GM18867 (cell line): ENCODE data around the gene THBD.
"Not testable (repeated sequence)": the region's sequence is repeated elsewhere in the genome, so short reads cannot be mapped to it uniquely, and the experiment has no call there.

Experiments
- ATAC-seq: cut with Tn5 transposase; IDR thresholded peaks from one replicate; pipeline ENCODE4 v1.9.1; 2021; ENCODE audit warnings: mild to moderate bottlenecking, moderate library complexity; ENCODE audit not compliant: unreplicated experiment

The THBD gene

DNA sequence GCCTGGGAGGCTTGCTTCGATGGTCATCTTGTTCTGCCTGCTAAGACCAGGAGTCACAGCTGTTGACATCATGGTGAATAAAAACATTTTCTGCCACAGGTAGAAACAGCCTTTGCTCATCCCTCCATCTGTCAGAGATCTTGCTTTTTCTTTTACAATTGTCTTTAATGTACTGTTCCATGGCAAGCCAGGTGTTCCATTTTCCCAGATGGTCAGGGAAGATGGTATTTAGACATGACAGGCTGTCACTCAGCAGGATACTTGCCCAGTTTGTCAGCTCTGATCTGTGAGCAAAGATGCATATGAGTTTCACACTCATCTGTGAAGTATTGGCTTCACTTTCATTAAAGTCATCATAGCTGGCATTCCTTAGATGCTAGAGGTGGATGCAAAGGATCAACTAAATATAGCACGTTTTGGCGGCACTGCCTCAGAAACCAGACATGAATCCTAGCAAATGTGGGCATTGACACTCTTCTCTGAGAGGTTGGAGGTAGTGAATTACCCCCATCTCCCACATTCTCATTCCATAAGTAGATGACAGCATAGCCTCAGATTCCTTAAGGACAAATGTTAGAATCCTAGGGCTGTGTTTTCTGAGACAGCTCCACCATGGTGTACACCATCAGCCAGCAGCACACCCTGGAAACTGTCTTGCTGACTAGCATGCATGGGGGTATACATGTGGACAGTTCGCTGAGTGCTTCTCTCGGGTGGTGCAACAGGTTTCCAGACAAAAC is 10.2 kb downstream of the THBD start:
- ATAC-seq = no peak

DNA sequence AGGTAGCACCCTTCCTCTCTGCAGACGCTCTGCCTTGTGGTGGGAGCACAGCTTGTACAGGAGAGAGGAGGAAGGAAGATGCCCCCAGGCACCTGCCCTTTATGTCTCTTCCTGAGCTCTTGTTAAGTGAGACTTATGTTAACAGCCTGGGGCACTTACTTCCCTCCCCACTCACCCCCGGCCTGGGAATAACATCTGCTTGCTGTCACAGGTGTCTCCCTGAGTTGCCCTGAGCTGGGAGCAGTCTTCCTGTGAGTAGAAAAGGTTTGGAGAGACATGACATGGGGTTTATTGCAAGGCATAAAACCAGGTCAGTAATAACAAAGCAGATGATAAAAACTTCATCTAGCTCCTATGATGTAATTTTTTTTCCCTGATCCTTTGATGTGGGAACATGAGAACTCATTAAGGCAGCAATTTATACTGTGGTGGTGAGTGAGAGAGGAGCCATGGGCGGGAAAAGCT is 12.4 kb downstream of the THBD start:
- no peak for ATAC-seq

DNA sequence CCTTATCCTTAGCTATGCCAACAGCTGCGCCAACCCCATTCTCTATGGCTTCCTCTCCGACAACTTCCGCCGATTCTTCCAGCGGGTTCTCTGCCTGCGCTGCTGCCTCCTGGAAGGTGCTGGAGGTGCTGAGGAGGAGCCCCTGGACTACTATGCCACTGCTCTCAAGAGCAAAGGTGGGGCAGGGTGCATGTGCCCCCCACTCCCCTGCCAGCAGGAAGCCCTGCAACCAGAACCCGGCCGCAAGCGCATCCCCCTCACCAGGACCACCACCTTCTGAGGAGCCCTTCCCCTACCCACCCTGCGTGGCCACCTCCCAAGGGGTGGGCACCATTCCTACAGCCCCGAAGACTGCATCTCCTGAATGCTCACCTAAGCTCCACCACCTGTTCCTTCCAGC is 13.1 kb downstream of the THBD start:
- ATAC-seq = no peak

DNA sequence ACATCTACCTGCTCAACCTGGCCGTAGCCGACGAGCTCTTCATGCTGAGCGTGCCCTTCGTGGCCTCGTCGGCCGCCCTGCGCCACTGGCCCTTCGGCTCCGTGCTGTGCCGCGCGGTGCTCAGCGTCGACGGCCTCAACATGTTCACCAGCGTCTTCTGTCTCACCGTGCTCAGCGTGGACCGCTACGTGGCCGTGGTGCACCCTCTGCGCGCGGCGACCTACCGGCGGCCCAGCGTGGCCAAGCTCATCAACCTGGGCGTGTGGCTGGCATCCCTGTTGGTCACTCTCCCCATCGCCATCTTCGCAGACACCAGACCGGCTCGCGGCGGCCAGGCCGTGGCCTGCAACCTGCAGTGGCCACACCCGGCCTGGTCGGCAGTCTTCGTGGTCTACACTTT is 13.7 kb downstream of the THBD start:
- no peak for ATAC-seq

DNA sequence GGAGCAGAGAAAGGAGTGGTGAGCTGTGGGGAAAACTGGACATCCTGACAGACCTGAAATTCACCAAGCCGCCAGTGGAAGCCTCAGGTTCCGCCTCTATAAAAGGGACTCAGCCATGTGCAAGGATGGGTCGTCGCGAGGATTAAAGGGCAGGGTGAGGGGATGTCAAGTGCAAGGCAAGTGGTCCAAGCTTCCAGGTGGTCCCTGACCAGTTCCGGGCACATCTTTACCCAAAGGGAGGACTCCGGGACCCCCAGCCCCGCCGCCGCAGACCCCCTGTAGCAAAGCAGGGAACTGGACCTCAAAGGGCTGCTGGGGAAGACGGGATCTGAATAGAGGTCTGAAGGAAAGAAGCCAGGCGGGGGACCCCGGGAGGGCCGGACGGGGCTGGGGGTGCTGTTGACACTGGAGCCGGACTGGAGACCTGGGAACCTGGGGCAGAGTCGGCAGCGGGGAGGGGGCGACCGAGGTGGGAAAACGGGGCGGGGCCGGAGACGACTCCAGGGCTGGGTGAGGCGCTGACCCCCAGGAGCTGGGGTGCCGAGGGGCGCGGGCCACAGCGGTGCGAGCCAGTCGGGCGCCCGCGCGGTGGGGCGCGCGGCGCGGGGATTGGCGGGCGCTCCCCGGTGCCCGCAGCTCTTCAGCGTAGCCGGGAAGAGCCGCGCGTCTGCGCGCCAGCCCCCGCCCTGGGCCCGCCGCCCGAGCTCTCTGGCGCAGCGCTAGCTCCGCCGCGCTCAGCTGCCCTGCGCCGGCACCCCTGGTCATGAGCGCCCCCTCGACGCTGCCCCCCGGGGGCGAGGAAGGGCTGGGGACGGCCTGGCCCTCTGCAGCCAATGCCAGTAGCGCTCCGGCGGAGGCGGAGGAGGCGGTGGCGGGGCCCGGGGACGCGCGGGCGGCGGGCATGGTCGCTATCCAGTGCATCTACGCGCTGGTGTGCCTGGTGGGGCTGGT is 14.5 kb downstream of the THBD start, which contains the start of gene SSTR4:
TSS of gene SSTR4 (plus strand) at position 592 of the 951 bp plus-strand sequence. CDS start at position 764, 172 bp downstream.
- no peak for ATAC-seq

DNA sequence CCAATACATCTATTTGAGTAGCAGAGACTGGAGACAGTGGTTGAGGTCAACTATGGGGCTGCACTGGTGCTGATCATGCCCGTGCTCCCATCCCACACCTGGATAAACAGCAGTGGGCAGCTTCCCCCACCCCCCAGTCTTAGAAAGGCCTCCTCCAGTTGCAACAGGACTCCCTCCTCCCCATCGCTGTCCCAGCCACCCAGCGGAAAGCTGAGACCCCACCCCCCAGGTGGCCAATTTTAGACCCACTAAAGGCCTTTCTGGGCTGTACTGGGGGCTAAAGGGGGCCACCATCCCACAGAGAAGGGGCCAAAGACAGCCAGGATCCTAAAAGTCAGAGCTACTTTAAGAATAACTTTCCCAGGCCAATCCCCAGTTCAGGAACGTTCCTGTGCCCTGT is 15.6 kb downstream of the THBD start:
- no peak for ATAC-seq

DNA sequence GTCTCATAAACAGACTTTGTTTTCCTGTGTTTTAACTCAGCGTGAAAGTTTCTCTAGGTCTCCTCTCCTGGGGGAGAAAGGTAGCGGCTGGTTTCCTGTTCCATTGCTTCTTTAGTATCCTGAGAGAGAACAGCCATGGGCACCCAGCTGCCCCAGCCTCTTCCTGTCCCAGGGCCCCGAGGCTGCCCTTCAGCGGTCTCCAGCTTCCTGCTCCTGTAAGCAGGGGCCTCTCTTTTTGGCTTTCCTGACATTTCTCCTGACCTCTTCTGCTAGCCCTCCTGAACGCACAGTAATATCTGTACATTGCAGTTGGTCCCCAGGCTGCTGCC is 16.8 kb downstream of the THBD start:
- ATAC-seq = no peak

DNA sequence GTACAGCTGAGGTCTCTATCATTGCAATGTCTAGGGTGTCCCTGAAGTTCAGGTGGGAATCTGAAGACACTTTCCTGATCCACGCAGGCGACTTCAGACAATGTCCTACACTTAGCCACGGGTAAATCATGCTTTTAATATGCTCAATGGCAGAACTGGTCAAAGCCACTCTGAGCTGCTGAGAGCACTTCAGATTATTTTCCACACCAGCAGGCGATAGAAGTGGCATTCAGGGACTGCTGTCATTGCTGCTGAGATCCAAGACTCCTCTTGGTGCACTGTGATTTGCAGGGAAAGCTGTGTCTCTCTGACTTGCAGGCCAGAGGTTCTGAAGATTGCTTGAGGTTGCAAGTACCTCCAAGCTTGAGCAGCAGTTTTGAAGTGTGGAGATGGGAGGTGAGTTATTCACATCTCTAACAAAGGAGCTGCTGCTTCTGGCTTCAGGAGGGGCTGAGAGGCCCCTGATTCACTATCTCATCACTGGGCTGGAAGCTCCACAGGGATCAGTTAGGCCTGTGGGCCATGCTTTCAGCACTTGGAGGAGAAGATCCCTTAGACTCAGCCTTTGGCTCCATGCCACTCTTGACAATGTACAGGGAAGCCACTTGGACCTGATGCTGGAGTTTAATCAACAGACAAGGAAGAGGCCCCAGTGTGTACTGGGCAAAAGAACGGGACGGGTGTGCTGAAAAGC is 17.3 kb downstream of the THBD start:
- no peak for ATAC-seq

DNA sequence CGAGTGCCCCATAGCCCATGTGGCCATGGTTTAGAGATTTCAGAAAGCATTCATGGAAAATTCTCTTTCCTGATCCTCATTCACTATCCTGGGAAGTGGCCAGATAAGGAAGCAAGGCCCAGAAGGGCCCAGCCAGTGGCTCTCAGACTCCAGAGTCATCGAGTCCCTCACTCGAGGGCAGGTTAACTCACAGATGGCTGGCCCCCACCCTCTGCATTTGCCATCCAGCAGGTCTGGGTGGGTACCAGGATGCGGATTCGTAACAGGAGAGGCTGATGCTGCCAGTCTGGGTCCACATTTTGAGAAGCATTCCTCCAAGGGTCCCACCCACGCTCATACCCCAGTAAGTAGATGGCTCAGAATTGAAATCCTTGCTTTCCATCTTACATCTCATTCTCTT is 18.1 kb downstream of the THBD start:
- ATAC-seq = no peak

DNA sequence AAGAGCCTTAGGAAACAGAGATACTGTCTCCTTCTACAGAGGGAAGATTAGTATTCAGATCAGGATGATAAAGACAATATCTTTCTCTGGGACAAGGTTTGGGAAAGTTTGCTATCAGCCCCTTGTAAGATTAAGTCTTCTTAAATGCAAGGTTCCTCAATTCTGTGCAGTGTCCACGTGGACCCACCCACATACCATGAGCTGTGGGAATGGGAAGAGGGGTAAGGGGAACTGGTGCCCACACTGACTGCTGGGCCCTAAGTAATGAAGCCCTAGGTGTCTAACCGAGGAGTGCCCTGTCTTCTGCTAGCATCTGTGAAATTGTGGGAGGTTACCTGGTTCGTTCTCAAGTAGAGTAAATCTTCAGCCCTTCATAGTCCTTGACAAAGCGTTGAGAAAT is 20.1 kb downstream of the THBD start:
- no peak for ATAC-seq

DNA sequence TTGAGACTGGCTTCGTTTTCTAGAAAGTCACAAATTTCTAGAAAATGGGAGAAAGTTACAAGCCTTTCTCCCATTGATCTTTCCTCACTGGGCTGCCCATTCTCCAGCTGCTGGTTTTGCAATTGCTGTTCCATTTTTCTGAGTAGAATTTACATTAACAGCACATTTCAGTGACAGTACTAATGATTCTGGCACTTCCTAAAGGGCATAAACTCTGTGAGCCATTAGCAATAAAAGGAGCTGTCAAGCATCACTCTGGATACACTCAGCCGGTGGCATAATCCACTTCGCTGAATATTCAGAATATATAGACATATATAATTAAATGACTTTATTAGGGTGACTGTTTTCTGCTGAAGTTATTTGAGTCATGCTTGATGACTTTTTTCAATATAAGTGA is 21.1 kb downstream of the THBD start:
- no peak for ATAC-seq

DNA sequence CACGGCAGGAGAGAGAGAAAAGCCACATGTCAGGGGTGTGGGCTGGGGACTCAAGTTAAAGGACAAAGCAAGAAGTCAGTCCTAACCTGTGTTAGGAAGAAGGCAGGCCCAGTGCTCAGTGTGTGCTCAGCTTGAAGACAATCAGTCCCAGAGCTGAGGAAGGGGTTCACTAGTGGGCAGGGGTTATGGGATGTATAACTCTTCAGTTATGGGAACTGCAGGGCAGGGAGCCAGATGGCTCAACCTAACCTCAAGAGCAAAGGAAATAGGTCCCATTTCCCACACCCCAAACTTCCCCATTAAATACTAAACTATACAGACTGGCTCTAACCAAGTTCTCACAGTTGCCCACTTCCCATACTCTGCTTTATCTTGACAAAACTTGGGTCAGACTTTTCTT is 21.8 kb downstream of the THBD start:
- no peak for ATAC-seq

DNA sequence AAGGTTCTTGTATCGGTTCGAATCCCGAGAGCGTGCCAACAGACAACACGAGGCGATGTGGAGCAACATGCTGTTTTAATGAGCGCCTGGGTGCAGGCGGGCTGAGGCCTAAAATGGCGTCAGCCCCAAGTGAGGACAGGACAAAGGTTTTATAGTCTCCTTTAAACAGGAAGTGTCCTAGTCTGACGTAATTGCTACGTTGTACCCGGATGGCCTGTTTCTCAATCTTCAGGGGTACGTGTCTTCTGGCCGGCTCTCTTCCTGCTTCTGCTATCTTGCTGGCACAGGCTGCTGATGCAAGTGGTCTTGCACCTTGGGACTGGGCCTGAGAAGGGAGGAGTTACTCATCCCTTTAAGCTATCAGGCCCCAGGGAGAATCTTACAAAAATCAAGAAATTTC is 24.0 kb downstream of the THBD start:
- ATAC-seq = not testable (repeated sequence)

DNA sequence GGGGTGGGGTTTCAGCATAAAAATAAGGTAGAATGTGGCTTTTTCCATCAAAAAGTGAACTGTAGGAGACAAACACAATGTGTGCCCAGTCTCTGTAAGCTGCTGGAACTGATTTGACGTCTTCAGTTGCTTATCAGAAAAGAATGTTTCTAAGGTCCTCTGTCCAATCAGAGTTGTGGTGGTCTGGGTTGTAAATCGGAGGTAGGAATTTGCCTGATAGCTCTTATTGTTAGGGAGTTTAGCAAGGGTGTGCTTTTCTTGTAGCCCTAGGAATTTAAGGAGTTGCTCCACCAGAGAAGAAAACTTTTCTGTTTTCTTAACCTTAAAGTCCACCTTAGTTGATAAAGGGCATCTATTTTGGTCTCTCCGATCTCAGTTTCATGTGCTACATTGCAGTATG is 24.8 kb downstream of the THBD start:
- ATAC-seq = no peak

DNA sequence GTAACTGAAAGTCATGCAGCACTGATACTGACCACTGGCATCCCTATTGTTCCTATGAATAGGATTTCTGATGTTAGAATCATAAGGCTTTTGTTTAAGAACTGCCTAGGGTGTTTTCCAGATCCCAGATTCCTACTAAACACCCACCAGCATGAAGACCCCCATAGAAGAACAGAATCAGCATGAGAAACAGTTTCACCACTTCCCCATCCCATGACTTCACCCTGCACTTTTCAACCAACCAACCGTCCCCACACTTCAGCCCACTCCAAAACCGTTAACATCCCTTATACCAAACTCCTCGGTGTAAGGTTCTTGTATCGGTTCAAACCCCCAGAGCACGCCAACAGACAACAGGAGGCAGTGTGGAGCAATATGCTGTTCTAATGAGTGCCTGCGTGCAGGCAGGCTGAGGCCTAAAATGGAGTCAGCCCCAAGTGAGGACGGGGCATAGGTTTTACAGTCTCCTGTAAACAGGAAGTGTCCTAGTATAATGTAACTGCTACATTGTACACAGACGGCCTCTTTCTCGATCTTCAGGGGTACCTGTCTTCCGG is 25.8 kb downstream of the THBD start:
- no peak for ATAC-seq

DNA sequence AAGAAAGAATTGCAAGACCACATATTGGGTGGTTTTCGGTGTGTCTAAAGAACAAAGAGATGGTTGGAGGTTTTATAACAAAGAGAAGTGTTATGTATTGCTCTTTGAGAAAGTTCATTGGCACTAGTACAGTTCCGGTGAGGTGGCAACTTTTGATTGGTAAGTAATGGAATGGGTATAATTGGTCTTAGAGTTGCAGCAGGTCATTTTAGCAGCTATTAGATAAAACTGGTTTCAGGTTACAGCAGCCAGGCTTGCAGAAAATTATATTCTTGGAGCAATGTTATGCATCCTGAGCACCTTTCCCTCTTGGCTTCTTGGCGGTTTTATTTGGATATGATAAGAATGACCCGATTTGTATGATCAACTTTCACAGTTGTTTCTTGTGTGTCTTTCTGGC is 26.6 kb downstream of the THBD start:
- no peak for ATAC-seq

DNA sequence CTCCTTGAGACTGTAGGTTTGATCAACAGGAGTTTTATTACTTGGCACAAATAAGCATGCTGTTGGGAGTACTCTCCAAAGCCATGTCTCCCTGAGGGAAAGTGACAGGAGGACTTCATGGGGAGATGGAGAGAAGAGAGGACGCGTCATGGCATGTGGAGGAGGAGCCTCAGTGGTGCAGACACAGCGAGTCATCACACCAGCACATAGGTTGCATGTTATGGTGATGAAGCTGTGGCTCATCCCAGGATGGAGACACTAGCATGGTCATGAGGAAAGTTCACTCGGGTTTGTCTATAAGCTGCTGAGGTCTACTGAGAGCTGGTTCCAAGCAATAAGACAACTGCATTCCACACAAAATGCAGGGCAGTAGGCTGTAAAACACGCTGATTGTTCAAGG is 27.5 kb downstream of the THBD start:
- ATAC-seq = no peak

DNA sequence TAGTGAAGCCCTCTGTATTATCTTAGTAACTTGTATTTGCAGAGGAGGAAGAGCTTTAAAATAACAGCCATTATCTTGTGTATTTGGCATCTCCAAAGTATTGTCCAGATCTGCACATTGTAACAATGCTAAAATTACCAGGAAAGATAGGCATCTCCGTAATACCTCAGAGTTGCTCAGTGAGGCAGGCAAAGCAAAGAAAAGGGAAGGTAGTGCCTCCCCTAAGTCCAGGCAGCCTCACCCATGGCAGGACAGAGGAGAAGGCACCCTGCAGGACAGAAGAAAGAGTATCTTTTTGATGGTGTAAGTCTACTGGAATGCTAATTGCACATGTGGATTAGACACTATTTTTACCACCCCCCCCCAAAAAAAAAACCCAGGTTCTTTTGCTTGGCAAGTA is 27.9 kb downstream of the THBD start:
- no peak for ATAC-seq

DNA sequence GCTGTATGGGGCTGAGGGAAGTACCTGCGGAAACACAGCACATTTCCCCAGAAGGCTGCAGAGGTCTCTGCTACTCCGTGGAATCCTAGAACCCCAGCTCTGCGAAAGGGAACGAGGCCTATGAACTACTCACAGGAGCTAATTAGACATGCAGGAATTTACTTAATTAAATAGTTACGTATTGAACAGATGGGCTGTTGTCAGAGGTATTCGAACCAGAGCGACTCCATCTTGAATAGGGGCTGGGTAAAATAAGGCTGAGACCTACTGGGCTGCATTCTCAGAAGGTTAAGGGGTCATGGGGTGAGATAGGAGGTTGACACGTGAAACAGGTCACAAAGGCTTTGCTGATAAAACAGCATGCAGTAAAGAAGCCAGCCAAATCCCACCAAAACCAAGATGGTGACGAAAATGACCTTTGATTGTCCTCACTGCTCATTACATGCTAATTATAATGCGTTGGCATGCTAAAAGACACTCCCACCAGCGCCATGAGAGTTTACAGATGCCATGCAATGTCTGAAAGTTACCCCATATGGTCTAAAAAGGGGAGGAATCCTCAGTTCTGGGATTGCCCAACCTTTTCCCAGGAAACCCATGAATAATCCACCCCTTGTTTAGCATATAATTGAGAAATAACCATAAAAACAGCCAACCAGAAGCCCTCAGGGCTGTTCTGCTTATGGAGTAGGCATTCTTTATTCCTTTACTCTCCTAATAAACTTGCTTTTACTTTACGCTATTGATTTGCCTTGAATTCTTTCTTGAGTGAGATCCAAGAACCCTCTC is 29.0 kb downstream of the THBD start:
- ATAC-seq = no peak

DNA sequence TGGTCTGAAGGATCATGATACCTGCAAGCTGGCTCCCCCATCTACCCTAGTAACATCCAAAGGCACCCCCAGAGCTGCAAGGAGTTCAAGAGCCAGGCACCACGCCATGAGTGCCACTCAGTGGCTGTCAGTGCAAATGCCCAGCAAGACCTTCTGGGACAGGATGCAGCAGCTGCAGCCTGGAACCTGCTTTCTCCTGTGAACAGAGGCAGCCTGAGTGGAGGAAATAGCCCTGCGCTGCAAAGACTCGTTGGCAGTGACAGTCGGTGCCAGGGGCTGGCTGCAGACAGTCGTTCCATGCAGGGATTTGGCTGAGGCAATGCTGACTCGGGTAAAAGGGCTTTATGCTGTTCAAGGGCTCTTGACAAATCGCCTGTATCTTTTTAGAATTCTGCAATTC is 30.1 kb downstream of the THBD start:
- no peak for ATAC-seq
